Left renal cortex interstitium (tissue), 4 donors: ENCODE data around the gene MED29. TPM values are rescaled to one million over a fixed set of nuclear protein-coding genes. Genes with fewer than 3 reads are reported as not detected.

ENCODE experiments used
- DNase-seq, 4 donors: peaks; one replicate each; pipeline ENCODE4 v3.0.0-alpha.2; 2013; ENCODE audit warnings: low read depth in 4 of 4, low spot score in 2 of 4, missing footprints in 1 of 4
- polyA plus RNA-seq, 4 donors: library from polyadenylated mRNA; unstranded; fragments of 120-200 nt; gene quantifications; one replicate each; pipeline ENCODE4 v1.2.1, GENCODE V29; 2013; ENCODE audit not compliant: insufficient read length in 4 of 4

The MED29 gene
- polyA plus RNA-seq, result 10 to 100 TPM; 38.4 to 44.9 (median 40.8) TPM

- peak in 3 of 4 donors; percentile 98 to 99 (median 99) for DNase-seq
Measured at GRCh38 chr19:39390751-39391437, at the start of gene MED29, which contains the start of gene PAF1. TSS of gene MED29 (plus strand) at chr19:39391378. CDS start at chr19:39391423, 45 bp downstream. TSS of gene PAF1 (minus strand) at chr19:39391106. CDS start at chr19:39390864, 242 bp downstream.

GRCh38 chr19:39341719-39342604 lies 49.2 kb upstream of the MED29 start, which contains the start of gene SAMD4B:
TSS of gene SAMD4B (plus strand) at chr19:39342421. CDS start at chr19:39356894, 14,473 bp downstream.
- DNase-seq, result peak; percentile 89 to 95 (median 95)

GRCh38 chr19:39342647-39343305 lies 48.4 kb upstream of the MED29 start:
- no peak for DNase-seq

- DNase-seq, result no peak
Measured at GRCh38 chr19:39345956-39346355, 45.2 kb upstream of the MED29 start.

- no peak for DNase-seq
Measured at GRCh38 chr19:39347332-39348164, 43.6 kb upstream of the MED29 start.

GRCh38 chr19:39349326-39349725 lies 41.9 kb upstream of the MED29 start:
- DNase-seq, result no peak

- no peak for DNase-seq
Measured at GRCh38 chr19:39350156-39350555, 41.0 kb upstream of the MED29 start.

GRCh38 chr19:39351537-39352064 lies 39.6 kb upstream of the MED29 start:
- no peak for DNase-seq

GRCh38 chr19:39352381-39353255 lies 38.6 kb upstream of the MED29 start:
- DNase-seq, result no peak

GRCh38 chr19:39355253-39355652 lies 35.9 kb upstream of the MED29 start:
- no peak for DNase-seq

GRCh38 chr19:39356073-39356472 lies 35.1 kb upstream of the MED29 start:
- DNase-seq, result no peak

GRCh38 chr19:39356647-39357046 lies 34.5 kb upstream of the MED29 start:
- DNase-seq, result no peak

- no peak for DNase-seq
Measured at GRCh38 chr19:39359026-39359425, 32.2 kb upstream of the MED29 start.

GRCh38 chr19:39360599-39360998 lies 30.6 kb upstream of the MED29 start:
- DNase-seq, result no peak

- DNase-seq, result no peak
Measured at GRCh38 chr19:39362682-39363657, 28.2 kb upstream of the MED29 start.

GRCh38 chr19:39363901-39364457 lies 27.2 kb upstream of the MED29 start:
- DNase-seq, result no peak

GRCh38 chr19:39365531-39365930 lies 25.6 kb upstream of the MED29 start:
- DNase-seq, result no peak
